ENCODE measurements around the gene C10orf95. TPM values are rescaled to one million over a fixed set of nuclear protein-coding genes. Genes with fewer than 3 reads are reported as not detected.

Gene C10orf95
- total and polyA plus RNA-seq, 2 experiments from 2014 or later = not detected

DNA sequence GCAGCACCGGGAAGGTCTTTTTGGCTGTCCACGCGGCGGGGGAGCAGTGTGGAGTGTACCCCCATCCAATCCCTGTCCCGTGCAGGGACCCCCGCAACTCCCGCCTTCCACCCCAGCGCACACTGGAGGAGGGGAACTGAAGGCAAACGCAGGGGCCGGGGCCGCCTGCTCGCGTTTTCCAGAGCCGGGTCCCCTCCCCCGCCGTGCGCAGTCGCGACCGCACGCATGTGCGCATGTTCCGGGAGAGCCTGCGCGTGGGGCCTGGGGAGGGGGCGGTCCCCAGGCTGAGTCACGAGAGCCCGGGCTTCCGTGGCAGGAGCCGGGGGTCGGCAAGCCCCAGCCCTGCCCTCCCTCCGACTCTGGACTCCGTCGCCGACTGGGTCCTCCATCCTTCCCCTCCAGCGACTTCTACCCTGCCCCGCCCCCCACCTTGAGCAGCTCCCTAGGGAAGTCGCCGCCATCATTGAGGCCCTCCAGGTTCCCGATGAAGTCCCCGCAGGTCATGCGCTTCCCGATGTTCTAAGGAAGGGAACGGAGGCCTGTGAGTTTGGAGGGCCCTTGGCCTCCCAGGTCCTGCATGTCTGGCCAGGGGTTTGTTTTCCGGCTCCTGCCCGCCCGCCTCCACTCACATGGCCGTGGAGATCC is 40.8 kb downstream of the C10orf95 start:
- WGBS, 2 experiments (ENCODE audit: low coverage in 1 of 2, low lambda C conversion rate in 2 of 2, missing lambda C conversion rate in 2 of 2) = 1 to 4% methylated on average over 34 to 47 of the region's 48 CpGs
- Histone ChIP-seq H2AFZ (peak overlapping the region; percentile 59), H3K79me2 (ENCODE audit: insufficient read depth) (no peaks in the 10 kb centered on the region), H3K4me2 (ENCODE audit: unreplicated experiment) (peak overlapping the region; percentile 69), H4K20me1 (ENCODE audit: insufficient read depth) (no peaks in the 10 kb centered on the region), H3K9ac (peak overlapping the region; percentile 43; the same call in 1 of the 2 replicates), H3K4me1 (ENCODE audit: insufficient read depth) (no peaks in the 10 kb centered on the region), H3K36me3 (ENCODE audit: low read depth) (no peaks in the 10 kb centered on the region), H3F3A (ENCODE audit: insufficient read depth) (no peaks in the 10 kb centered on the region), H3K27ac (no peak overlapping the region), H3K4me3 (peak overlapping the region; percentile 62), H3K9me3 (ENCODE audit: low read depth) (no peaks in the 10 kb centered on the region), H3K27me3 (replicated peaks; ENCODE audit: insufficient read depth) (peaks cover 16% of the 10 kb centered on the region), H3K9me2 (ENCODE audit: insufficient read depth) (no peaks in the 10 kb centered on the region)
- DNase-seq = peak; percentile 31
- TF ChIP-seq EZH2 (IDR thresholded peaks at IDR 0.05; ENCODE audit: insufficient read depth, poor library complexity, severe bottlenecking) (no peak), EZH2phosphoT487 (IDR thresholded peaks at IDR 0.05; ENCODE audit: insufficient read depth, low read depth) (0 out of 2 replicates have a peak, but pooled peaks have one; percentile 5)
- in situ Hi-C loops (cut with MboI) = no loop called here

DNA sequence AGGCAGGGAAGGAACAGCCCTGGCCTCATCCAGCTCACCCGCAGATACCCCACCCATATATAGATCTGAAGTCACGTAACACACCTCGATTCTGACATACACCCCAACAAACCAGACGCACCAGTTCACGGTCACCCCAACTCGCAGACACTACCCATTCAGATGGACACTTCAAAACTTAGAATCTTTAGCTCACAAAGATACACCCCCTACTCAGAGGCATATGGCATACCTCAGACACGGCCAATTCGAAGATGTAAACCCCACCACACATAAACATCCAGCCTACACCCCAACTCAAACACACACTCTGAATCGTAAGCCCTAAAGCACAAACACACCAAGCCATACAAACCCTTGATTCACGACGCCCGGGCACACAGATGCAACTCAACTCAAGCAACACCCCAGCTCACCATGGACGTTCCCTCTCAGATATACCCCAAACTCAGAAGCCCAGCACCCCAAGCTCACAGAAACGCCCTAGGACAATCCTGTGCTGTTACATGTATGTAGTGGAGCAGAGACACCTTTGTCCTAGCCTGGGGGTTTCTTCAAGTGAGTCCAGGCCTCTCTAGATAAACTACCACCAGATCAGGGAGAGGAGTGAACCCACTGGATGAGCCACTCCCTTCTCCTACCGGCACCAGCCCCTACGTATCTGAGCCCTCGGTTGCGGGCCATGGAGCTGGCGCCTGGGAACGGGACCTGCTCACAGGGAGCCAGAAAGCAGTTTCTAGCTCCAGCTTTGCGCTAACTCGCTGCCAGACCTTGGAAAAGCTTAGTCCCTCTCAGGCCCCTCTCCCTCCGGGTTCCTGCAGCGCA is 41.5 kb downstream of the C10orf95 start:
- Histone ChIP-seq H3F3A (ENCODE audit: insufficient read depth) (no peaks in the 10 kb centered on the region), H4K20me1 (ENCODE audit: insufficient read depth) (no peaks in the 10 kb centered on the region), H3K27me3 (replicated peaks; ENCODE audit: insufficient read depth) (peaks cover 10% of the 10 kb centered on the region), H3K9me2 (ENCODE audit: insufficient read depth) (no peaks in the 10 kb centered on the region), H2AFZ (peak overlapping the region; percentile 68), H3K4me2 (ENCODE audit: unreplicated experiment) (peak overlapping the region; percentile 69), H3K9ac (peak overlapping the region; percentile 43), H3K4me3 (peak overlapping the region; percentile 77), H3K79me2 (ENCODE audit: insufficient read depth) (no peaks in the 10 kb centered on the region), H3K27ac (no peak overlapping the region), H3K36me3 (ENCODE audit: low read depth) (no peaks in the 10 kb centered on the region), H3K9me3 (ENCODE audit: low read depth) (no peaks in the 10 kb centered on the region), H3K4me1 (ENCODE audit: insufficient read depth) (no peaks in the 10 kb centered on the region)
- TF ChIP-seq EZH2 (IDR thresholded peaks at IDR 0.05; ENCODE audit: insufficient read depth, poor library complexity, severe bottlenecking) = peak; percentile 59
- 0 out of 2 replicates have a peak, but pooled peaks have one; percentile 39 for TF ChIP-seq EZH2phosphoT487 (IDR thresholded peaks at IDR 0.05; ENCODE audit: insufficient read depth, low read depth)
- WGBS, 2 experiments (ENCODE audit: low coverage in 1 of 2, low lambda C conversion rate in 2 of 2, missing lambda C conversion rate in 2 of 2) = 28 to 29% methylated on average over 24 of the region's 24 CpGs
- in situ Hi-C loops (cut with MboI) = no loop called here
- DNase-seq = peak; percentile 40

DNA sequence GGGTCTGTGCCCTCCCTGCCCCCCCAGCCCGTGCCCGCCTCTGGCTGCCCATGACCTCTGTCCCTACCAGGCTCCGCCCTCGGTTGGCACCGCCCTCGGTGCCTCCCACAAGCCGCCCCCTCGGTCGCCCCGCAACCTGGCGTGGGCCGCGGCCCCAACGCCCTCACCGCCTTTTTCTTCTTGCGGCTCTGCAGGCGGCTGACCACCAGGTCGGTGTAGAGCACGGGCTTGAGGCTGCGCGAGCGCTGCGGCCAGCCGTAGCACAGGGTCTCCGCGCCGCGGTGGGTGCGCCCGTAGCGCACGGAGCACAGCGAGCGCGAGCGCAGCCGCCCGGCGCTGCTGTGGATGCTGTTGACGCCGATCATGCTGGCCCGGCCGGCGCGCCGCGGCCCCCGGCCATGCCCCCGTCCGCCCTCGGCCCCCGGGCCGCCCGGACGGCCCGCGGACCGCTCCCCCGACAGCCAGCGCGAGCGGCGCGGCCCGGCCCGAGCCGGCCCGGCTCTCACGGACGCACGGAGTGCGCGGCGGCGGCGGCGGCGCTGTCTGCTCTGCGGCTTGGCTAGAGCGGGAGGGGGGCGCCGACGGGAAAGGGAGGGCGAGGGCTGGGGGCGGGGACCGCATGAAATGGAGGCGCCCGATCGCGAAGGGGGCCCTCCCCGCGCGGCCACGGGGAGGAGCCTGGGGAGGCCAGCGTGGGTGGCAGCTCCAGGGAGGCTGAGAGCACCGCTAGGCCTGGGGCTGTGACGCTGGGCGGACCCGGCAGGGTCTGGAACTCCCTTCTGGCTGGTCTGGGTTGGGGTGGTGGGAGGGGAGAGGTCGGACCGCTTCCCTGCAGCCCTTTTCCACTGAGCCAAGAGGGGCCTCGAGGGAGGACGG is 42.4 kb downstream of the C10orf95 start:
- H3K4me1 ChIP-seq (ENCODE audit: insufficient read depth) = no peaks in the 10 kb centered on the region
- H4K20me1 ChIP-seq (ENCODE audit: insufficient read depth) = no peaks in the 10 kb centered on the region
- H3K9me3 ChIP-seq (ENCODE audit: low read depth) = no peaks in the 10 kb centered on the region
- H3K9ac ChIP-seq = peak overlapping the region; percentile 62
- no peaks in the 10 kb centered on the region for H3K9me2 ChIP-seq (ENCODE audit: insufficient read depth)
- peak; percentile 73 for DNase-seq
- peak overlapping the region; percentile 68 for H2AFZ ChIP-seq
- TF ChIP-seq EZH2 (IDR thresholded peaks at IDR 0.05; ENCODE audit: insufficient read depth, poor library complexity, severe bottlenecking) = no peak
- TF ChIP-seq EZH2phosphoT487 (IDR thresholded peaks at IDR 0.05; ENCODE audit: insufficient read depth, low read depth) = no peak
- in situ Hi-C loops (cut with MboI) = no loop called here
- no peaks in the 10 kb centered on the region for H3K36me3 ChIP-seq (ENCODE audit: low read depth)
- WGBS, 2 experiments (ENCODE audit: low coverage in 1 of 2, low lambda C conversion rate in 2 of 2, missing lambda C conversion rate in 2 of 2) = 1 to 3% methylated on average over 46 to 86 of the region's 103 CpGs
- peak overlapping the region; percentile 53 for H3K4me2 ChIP-seq (ENCODE audit: unreplicated experiment)
- H3K79me2 ChIP-seq (ENCODE audit: insufficient read depth) = no peaks in the 10 kb centered on the region
- H3K4me3 ChIP-seq = peak overlapping the region; percentile 77
- peaks cover 9% of the 10 kb centered on the region for H3K27me3 ChIP-seq (replicated peaks; ENCODE audit: insufficient read depth)
- no peak overlapping the region for H3K27ac ChIP-seq
- H3F3A ChIP-seq (ENCODE audit: insufficient read depth) = no peaks in the 10 kb centered on the region
